Endothelial cell (in vitro differentiated cells): ENCODE data around the gene SEC14L1. TPM values are rescaled to one million over a fixed set of nuclear protein-coding genes. Genes with fewer than 3 reads are reported as not detected.
"Not testable (repeated sequence)": the region's sequence is repeated elsewhere in the genome, so short reads cannot be mapped to it uniquely, and the experiment has no call there.

Experiments
- DNase-seq: peaks from one replicate; pipeline ENCODE4 v3.0.0; 2021; ENCODE audit warnings: low spot score
- H3K27ac Mint-ChIP-seq: one replicate; pipeline ENCODE4 v1.8.0; 2021; ENCODE audit warnings: mixed read lengths, inconsistent platforms; ENCODE audit not compliant: unreplicated experiment
- H3K27me3 Mint-ChIP-seq: one replicate; pipeline ENCODE4 v1.8.0; 2021; ENCODE audit warnings: mild to moderate bottlenecking, moderate library complexity, mixed read lengths, inconsistent platforms; ENCODE audit not compliant: unreplicated experiment
- H3K36me3 Mint-ChIP-seq: one replicate; pipeline ENCODE4 v1.8.0; 2021; ENCODE audit warnings: mild to moderate bottlenecking, low read depth, mixed read lengths, inconsistent platforms; ENCODE audit not compliant: unreplicated experiment
- H3K4me1 Mint-ChIP-seq: one replicate; pipeline ENCODE4 v1.8.0; 2021; ENCODE audit warnings: mild to moderate bottlenecking, mixed read lengths, inconsistent platforms; ENCODE audit not compliant: unreplicated experiment
- H3K4me3 Mint-ChIP-seq: one replicate; pipeline ENCODE4 v1.8.0; 2021; ENCODE audit warnings: mild to moderate bottlenecking, mixed read lengths, inconsistent platforms; ENCODE audit not compliant: unreplicated experiment
- H3K9me3 Mint-ChIP-seq: one replicate; pipeline ENCODE4 v1.8.0; 2021; ENCODE audit warnings: mixed read lengths, inconsistent platforms; ENCODE audit not compliant: unreplicated experiment
- CTCF ChIP-seq: fragments of 200-600 bp; sonication (generic); IDR thresholded peaks from one replicate; pipeline ENCODE4 v1.5.0; 2021; ENCODE audit warnings: antibody characterized with exemption; ENCODE audit not compliant: unreplicated experiment
- total RNA-seq: library from RNA; stranded (reverse); fragmentation: NEBNext Ultra II Directional; extraction: Animal tissue kit (Norgen Biotek cat#: 25700); gene quantifications from one replicate; pipeline ENCODE4 v1.2.1, GENCODE V29; 2021; ENCODE audit not compliant: unreplicated experiment

SEC14L1 gene
- total RNA-seq, 1 donor from 2014 or later = 315 TPM

GRCh38 chr17:77153472-77153871 is 12.7 kb downstream of the SEC14L1 start:
- no peak overlapping the region for H3K4me3 Mint-ChIP-seq
- H3K36me3 Mint-ChIP-seq = peaks cover 65% of the 10 kb centered on the region
- H3K27me3 Mint-ChIP-seq = peaks cover 2% of the 10 kb centered on the region
- no peak for TF ChIP-seq CTCF
- H3K27ac Mint-ChIP-seq = no peak overlapping the region
- H3K9me3 Mint-ChIP-seq = no peaks in the 10 kb centered on the region
- no peak for DNase-seq
- peaks cover 62% of the 10 kb centered on the region for H3K4me1 Mint-ChIP-seq

GRCh38 chr17:77153999-77154586 is 13.3 kb downstream of the SEC14L1 start:
- DNase-seq = no peak
- Mint-ChIP-seq H3K36me3 (peaks cover 59% of the 10 kb centered on the region), H3K4me3 (no peak overlapping the region), H3K9me3 (no peaks in the 10 kb centered on the region), H3K4me1 (peaks cover 55% of the 10 kb centered on the region), H3K27ac (no peak overlapping the region), H3K27me3 (peaks cover 2% of the 10 kb centered on the region)
- TF ChIP-seq CTCF = no peak

- no peak for DNase-seq
- peaks cover 57% of the 10 kb centered on the region for H3K4me1 Mint-ChIP-seq
- H3K27me3 Mint-ChIP-seq = peaks cover 2% of the 10 kb centered on the region
- H3K9me3 Mint-ChIP-seq = no peaks in the 10 kb centered on the region
- no peak for TF ChIP-seq CTCF
- peak overlapping the region; percentile 52 for H3K27ac Mint-ChIP-seq
- H3K36me3 Mint-ChIP-seq = peaks cover 54% of the 10 kb centered on the region
- H3K4me3 Mint-ChIP-seq = peak overlapping the region; percentile 33
These were observed 14.4 kb downstream of the SEC14L1 start for GRCh38 chr17:77155125-77155524.

GRCh38 chr17:77157766-77158165 is 17.0 kb downstream of the SEC14L1 start:
- not testable (repeated sequence) for DNase-seq, H3K27ac Mint-ChIP-seq, H3K27me3 Mint-ChIP-seq, H3K9me3 Mint-ChIP-seq
- Mint-ChIP-seq H3K4me1 (peaks cover 65% of the 10 kb centered on the region), H3K36me3 (peaks cover 49% of the 10 kb centered on the region), H3K4me3 (peak overlapping the region; percentile 63)

GRCh38 chr17:77160091-77160874 is 19.5 kb downstream of the SEC14L1 start:
- peak overlapping the region; percentile 72 for H3K27ac Mint-ChIP-seq
- no peaks in the 10 kb centered on the region for H3K9me3 Mint-ChIP-seq
- peaks cover 48% of the 10 kb centered on the region for H3K36me3 Mint-ChIP-seq
- no peak for DNase-seq
- peaks cover 68% of the 10 kb centered on the region for H3K4me1 Mint-ChIP-seq
- no peak for TF ChIP-seq CTCF
- H3K27me3 Mint-ChIP-seq = peaks cover 7% of the 10 kb centered on the region
- H3K4me3 Mint-ChIP-seq = peak overlapping the region; percentile 1
